ENCODE results near the gene NFRKB.

NFRKB gene

DNA sequence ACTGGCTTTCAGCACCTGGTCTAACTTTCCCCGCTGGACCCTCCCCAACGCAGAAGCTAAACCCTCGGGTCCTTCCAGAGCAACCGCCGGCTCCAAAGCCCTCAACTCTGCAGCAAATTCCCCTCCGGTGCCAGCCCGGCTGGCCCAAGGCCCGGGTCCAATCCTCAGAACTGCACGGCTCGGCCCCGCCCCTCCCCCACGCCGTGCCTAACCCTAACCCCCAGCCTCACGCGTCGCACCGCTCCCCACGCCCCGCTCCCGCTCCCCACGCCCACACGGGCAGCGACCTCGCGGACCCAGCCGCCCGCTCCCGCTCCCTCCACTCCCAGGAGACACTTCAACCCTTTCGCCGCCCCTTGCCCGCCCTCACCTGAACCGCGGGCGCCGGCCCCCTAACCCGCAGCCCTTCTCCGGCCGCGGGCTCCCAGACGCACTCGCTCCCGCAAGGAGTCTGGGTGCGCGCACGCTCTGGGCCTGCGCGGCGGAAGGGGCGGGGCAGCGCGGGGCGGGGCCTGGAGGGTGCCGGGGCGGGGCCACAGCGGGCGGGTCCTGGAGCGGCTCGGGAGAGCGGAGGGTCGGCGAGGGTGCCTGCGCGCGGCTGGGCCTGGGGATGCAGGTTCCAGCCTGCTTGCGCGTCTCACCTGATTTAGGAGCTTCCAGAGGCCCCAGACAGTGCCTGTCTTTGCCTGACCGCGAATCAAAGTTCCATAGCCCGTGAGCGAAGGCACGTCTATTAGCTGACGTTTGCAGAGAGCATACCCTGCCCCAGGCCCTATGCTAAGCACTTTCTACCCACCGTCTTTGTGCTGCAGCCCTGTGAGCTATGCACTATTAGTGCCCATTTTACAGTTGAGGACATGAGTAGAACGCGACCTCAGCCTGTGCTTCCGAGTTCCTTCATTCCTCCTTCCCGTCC lies at the start of gene NFRKB:
Gene NFRKB, minus strand, starts transcription at position 453 of the 916 bp plus-strand sequence. CDS start 2,729 bp downstream, outside the sequence.
- DNase-seq, result peak; percentile 66 to 93 (median 86)

GRCh38 chr11:129944696-129945095 lies 49.3 kb upstream of the NFRKB start:
- no peak for DNase-seq

- DNase-seq, result no peak
Measured at GRCh38 chr11:129943036-129943435, 47.7 kb upstream of the NFRKB start.

DNA sequence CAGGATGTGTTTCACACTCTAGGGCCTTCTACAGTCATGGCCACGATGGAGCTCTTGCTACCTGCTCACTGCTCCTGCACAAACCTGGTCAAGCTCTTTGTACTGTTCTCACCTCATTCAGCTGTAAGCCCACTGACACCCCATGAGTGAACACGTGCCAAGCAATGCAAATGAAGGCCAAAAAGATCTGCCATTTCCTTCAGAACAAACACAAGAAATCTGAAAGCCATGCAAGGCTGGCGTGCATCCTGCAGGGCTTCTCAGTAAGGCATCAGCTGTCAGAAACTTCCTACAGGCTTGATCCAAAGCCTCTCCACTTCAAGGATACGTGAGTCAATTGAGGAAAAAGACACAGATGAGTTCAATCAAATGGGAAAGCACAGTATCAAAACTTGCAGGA lies 44.1 kb upstream of the NFRKB start:
- no peak for DNase-seq

DNA sequence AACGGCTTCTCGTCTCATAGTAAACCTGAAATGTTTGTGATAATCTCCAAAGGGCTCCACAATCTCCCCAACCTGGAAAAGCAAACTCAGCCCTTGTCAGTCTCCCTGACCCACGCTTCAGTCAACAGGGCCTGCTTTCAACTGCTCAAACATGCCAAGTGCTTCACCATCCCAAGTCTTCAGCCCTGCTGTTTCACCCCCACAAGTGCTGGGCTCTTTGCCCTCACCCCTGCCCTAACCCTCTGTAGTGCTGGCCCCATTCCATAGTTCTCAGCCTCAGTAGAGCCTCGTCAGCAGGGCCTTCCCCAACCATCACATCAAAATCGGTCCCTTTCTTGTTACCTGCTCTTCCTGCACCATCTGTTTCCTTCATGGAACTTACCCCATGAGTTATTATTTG lies 43.4 kb upstream of the NFRKB start:
- DNase-seq, result no peak

- DNase-seq, result no peak
Measured at GRCh38 chr11:129937592-129938238, 42.3 kb upstream of the NFRKB start.

DNA sequence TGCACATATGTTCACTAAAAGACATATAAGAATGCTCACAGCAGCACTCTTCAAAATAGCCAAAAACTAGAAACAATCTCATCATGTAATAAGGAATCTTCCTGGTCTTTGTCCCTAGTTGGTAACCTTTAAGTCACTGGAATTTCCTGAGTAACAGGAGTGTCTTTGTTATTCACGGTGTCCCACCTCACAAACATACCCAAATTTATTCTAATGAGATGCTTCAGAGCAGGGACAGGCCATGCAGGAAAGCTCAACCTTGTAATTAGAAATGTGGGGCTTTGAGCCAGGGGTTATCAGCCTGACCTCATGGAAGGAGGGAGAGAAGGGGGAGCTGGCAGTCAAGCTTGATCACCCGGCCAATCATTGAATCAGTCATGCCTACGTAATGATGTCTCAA lies 40.3 kb upstream of the NFRKB start:
- no peak for DNase-seq

DNA sequence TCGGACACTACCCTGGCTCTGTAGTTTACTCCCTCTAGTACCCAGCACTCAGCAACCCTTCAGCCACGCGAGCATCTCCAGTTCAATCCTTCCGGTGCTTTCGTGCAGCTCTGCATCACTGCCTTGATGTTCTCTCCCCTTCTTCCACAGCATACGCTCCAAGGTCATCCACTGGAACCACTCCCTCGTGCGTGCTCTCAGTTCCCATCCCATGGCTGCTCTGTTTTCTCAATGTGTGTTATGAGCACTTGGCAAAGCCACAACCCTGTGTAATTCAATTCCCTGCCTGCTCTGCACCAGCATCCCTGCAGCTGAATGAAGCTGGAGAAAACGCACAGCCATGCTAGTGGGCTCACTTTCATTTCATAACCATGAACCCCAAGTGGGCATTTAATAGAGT lies 38.5 kb upstream of the NFRKB start:
- DNase-seq, result no peak

DNA sequence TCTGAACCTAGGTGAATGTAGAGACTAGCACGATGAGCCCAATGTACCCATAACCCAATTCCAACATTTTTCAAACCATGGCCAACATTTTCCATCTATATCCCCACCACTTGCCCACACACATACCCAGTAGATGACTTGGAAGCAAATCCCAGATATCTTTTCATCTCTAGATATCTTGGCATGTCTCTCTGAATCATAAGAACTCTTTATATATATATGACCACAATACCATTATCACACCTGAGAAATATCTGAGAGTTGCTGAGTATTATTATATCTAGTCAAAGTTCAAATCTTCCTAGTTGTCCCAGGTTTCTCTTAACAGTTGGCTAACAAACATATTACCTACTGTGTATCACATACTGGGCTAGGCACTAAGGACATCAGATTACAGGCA lies 37.9 kb upstream of the NFRKB start:
- no peak for DNase-seq

GRCh38 chr11:129932381-129933067 lies 37.1 kb upstream of the NFRKB start:
- no peak for DNase-seq

GRCh38 chr11:129930743-129931142 lies 35.4 kb upstream of the NFRKB start:
- DNase-seq, result no peak

DNA sequence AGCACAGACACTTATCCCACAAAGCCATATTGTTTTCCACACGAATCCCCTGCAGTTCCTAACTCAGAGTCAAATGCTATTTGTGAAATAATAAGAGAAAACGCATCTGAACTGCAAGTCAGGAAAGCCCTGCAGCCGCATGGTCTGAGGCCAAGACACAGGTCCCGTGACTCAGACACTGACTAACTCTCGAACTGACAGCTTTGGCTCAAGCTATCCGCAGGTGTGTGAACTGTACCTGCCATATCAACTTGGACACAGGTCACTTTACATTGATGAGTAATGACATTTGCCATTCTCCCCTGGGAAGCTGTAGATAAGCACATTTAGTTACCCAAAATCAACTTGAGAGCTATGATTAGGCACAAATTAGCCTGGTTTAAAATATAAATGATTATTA lies 34.9 kb upstream of the NFRKB start:
- DNase-seq, result no peak

DNA sequence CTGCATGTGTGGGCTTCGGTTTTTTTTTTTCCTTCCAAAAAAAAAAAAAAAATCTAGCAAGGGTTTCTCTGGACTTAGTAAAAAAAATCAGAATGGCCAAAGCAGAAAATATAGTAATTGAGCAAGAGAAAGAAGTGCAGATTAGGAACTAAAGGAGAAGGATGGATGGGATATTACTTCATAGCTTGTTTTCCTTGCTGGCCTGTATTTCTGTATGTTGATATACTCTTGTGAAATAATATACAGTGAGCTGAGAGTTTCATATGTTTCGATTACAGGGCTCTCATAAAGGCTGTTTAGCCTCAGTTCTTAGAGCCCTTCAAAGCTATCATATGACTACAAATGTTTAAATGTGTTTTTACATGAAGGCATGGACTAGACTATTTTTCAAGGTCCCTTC lies 34.3 kb upstream of the NFRKB start:
- DNase-seq, result no peak

- DNase-seq, result no peak
Measured at GRCh38 chr11:129928923-129929692, 33.7 kb upstream of the NFRKB start.

DNA sequence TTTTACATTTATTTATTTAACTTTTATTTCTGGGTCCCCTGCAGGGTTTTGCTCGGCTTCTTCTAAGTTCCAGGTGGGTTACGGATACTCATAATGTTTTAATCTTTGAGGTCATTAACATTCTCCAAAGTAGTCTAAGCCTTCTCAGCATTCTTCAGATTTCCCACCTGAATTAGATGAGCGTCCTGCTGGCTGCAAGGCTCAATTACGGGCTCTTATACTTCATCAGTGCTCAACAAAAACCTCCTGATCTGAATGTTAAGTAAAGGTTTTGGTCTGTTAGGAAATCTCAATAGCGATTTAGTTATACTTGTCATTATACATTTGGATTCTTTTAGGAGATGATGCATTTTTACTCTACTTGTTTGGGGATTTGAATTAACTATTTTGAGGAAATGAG lies 27.3 kb upstream of the NFRKB start:
- no peak for DNase-seq

- DNase-seq, result no peak
Measured at GRCh38 chr11:129918361-129918760, 23.0 kb upstream of the NFRKB start.

DNA sequence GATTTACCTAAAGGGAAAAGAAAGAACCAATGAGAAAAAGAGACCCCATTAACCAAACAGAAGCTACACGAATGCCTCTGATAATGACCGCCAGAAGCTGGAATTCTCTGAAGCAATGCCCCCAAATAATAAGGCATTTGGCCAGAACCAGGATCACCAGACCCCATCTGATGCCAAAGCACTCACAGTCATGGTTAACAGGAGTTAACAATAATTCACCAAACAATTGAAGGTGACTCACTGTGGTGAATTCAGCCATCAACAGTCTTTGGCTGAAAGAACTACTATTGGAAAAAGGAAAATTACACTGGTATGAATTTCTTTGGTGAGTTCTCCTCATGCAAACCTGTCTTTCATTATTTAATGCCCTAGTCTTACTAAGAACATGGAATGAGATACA lies 21.9 kb upstream of the NFRKB start:
- DNase-seq, result no peak

DNA sequence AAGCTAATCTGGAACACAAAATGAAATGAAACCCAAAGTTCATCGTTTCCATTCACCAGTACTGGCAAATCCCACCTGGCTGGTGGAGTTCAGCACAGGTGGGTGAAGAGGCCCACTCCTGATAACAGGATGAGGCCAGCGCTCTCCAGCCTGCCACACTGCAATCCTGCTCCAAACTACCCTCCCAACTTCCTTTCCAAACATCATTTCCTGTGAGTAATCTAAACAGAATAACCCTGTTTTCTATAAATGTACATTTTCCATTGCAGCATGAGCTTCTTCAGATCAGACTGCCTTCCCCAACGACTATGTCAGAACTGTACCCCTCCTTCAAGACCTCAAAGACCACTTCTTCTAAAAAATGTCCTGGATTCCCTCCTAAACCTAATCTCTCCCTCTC lies 15.9 kb upstream of the NFRKB start:
- no peak for DNase-seq

- no peak for DNase-seq
Measured at GRCh38 chr11:129910360-129910759, 15.0 kb upstream of the NFRKB start.

- DNase-seq, result no peak
Measured at GRCh38 chr11:129905402-129905801, 10.0 kb upstream of the NFRKB start.

GRCh38 chr11:129896062-129896461 lies 684 bp upstream of the NFRKB start:
- DNase-seq, result no peak

DNA sequence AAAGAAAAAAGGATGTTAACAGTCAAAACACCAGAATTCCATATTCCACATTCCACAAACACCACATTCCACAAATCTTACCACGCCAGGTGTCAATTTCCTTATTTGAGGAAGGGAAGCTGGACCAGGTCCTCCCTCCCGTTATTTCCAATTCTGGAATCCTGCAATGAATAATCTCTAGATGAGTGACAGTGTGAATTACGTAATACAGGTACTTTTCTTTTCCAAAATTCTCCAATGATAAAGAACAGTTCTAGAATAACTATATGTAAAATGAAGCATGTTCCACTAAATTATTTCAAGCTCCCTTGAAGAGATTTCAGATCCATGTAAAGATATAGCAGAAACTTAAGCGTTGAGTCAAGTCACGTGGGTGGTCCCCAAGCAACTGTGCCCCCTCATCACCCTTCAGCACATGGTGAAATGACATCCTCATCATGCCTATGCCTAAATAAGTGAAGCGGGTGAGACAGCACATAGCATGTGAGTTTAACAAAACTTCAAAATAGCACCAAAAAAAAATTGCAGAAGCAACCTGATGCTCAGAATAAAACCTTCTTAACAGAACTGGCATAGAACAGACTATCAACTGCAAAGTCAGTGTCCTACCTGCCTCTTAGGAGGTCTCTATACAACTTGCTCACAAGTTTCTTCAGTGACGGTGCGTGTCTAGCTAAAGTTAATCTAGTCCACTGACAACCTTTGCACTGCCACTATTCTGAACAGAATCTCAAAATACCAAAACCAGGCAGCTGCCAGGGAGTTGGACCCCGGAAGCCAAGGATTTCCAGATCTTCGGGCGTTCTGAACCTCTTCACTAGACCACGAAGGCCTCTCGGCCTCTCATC lies 876 bp downstream of the NFRKB start:
- peak in 1 of 6 experiments; percentile 53 for DNase-seq
